Neural progenitor cell (in vitro differentiated cells): ENCODE results near the gene CRELD1. TPM values are rescaled to one million over a fixed set of nuclear protein-coding genes. Genes with fewer than 3 reads are reported as not detected.
A peak's percentile ranks its signal among the peaks of the same experiment; 100 is the strongest.

Experiments used
- DNase-seq: peaks from one replicate; pipeline ENCODE4 v3.0.0-alpha.2; 2016; ENCODE audit warnings: low spot score
- H2AFZ ChIP-seq: fragments of 200-600 bp; sonication (generic); replicated peaks from 2 replicates; pipeline ENCODE4 v1.6.1; 2016; ENCODE audit warnings: antibody characterized with exemption
- H3F3A ChIP-seq: fragments of 200-600 bp; sonication (generic); 2 replicates; pipeline ENCODE4 v1.6.1; 2016; ENCODE audit warnings: antibody characterized with exemption, low read depth
- H3K27ac ChIP-seq: fragments of 200-600 bp; sonication (generic); 2 replicates; pipeline ENCODE4 v1.5.1; 2016; ENCODE audit warnings: mild to moderate bottlenecking
- H3K27me3 ChIP-seq: fragments of 200-600 bp; sonication (generic); 2 replicates; pipeline ENCODE4 v1.6.1; 2016; ENCODE audit warnings: mild to moderate bottlenecking, moderate library complexity
- H3K36me3 ChIP-seq: fragments of 200-600 bp; sonication (generic); 2 replicates; pipeline ENCODE4 v1.5.1; 2016
- H3K4me1 ChIP-seq: fragments of 200-600 bp; sonication (generic); 2 replicates; pipeline ENCODE4 v1.6.1; 2016; ENCODE audit warnings: mixed run types
- H3K4me2 ChIP-seq: fragments of 200-600 bp; sonication (generic); 2 replicates; pipeline ENCODE4 v1.6.1; 2016
- H3K4me3 ChIP-seq: fragments of 200-600 bp; sonication (generic); 2 replicates; pipeline ENCODE4 v1.5.1; 2016
- H3K79me2 ChIP-seq: fragments of 200-600 bp; sonication (generic); 2 replicates; pipeline ENCODE4 v1.6.1; 2016; ENCODE audit warnings: low read depth
- H3K9ac ChIP-seq: fragments of 200-600 bp; sonication (generic); 2 replicates; pipeline ENCODE4 v1.6.1; 2016
- H3K9me3 ChIP-seq: fragments of 200-600 bp; sonication (generic); 2 replicates; pipeline ENCODE4 v1.5.1; 2016; ENCODE audit warnings: low read depth
- H4K20me1 ChIP-seq: fragments of 200-600 bp; sonication (generic); 2 replicates; pipeline ENCODE4 v1.6.1; 2016; ENCODE audit warnings: low read depth
- H3K27ac Mint-ChIP-seq: 3 replicates; pipeline ENCODE4 v1.8.0; 2021; ENCODE audit warnings: mixed read lengths
- H3K27me3 Mint-ChIP-seq: 2 replicates; pipeline ENCODE4 v1.8.0; 2022; ENCODE audit warnings: low read depth, mild to moderate bottlenecking, inconsistent platforms, moderate library complexity, mixed read lengths; ENCODE audit not compliant: insufficient read depth
- H3K36me3 Mint-ChIP-seq: 3 replicates; pipeline ENCODE4 v1.8.0; 2021; ENCODE audit warnings: mixed read lengths
- H3K4me1 Mint-ChIP-seq: 3 replicates; pipeline ENCODE4 v1.8.0; 2021; ENCODE audit warnings: mixed read lengths
- H3K4me3 Mint-ChIP-seq: 3 replicates; pipeline ENCODE4 v1.8.0; 2021; ENCODE audit warnings: mild to moderate bottlenecking, moderate library complexity, mixed read lengths
- H3K9me3 Mint-ChIP-seq: 3 replicates; pipeline ENCODE4 v1.8.0; 2020; ENCODE audit warnings: mixed read lengths
- CTCF ChIP-seq: fragments of 200-600 bp; sonication (generic); IDR thresholded peaks from 2 replicates; pipeline ENCODE4 v1.5.1; 2017; ENCODE audit warnings: antibody characterized with exemption, mild to moderate bottlenecking
- EZH2 ChIP-seq: fragments of 200-600 bp; sonication (generic); IDR thresholded peaks from 2 replicates; pipeline ENCODE4 v1.6.1; 2017; ENCODE audit warnings: antibody characterized with exemption, mild to moderate bottlenecking, moderate library complexity
- EZH2phosphoT487 ChIP-seq: fragments of 200-600 bp; sonication (generic); IDR thresholded peaks from 2 replicates; pipeline ENCODE4 v1.6.1; 2017; ENCODE audit warnings: antibody characterized with exemption
- total RNA-seq: library from RNA; depleted of rRNA; stranded (reverse); fragments of >200 nt; gene quantifications from 2 replicates; pipeline ENCODE4 v1.2.3, GENCODE V29; 2015; ENCODE audit warnings: low replicate concordance

CRELD1 gene
- total RNA-seq, 1 donor from 2014 or later = 14.1 TPM

- H3K9ac ChIP-seq = no peak overlapping the region
- H3K27me3 ChIP-seq = peaks cover 5% of the 10 kb centered on the region
- peak overlapping the region; percentile 59 for H3K4me3 ChIP-seq
- no peak for TF ChIP-seq CTCF
- no peak for TF ChIP-seq EZH2phosphoT487
- TF ChIP-seq EZH2 = no peak
- peaks cover 9% of the 10 kb centered on the region for H3K27me3 Mint-ChIP-seq
- H3K27ac Mint-ChIP-seq = no peak overlapping the region
- H3K4me2 ChIP-seq = no peak overlapping the region
- H3K36me3 ChIP-seq = no peaks in the 10 kb centered on the region
- no peaks in the 10 kb centered on the region for H3K9me3 Mint-ChIP-seq
- H3K79me2 ChIP-seq = no peaks in the 10 kb centered on the region
- H3K4me1 Mint-ChIP-seq = no peaks in the 10 kb centered on the region
- H4K20me1 ChIP-seq = peaks cover 12% of the 10 kb centered on the region
- no peak for DNase-seq
- no peak overlapping the region for H3K27ac ChIP-seq
- peaks cover 23% of the 10 kb centered on the region for H3F3A ChIP-seq
- H3K4me3 Mint-ChIP-seq = peak overlapping the region; percentile 72
- no peaks in the 10 kb centered on the region for H3K9me3 ChIP-seq
- H2AFZ ChIP-seq = no peak overlapping the region
- H3K4me1 ChIP-seq = peaks cover 6% of the 10 kb centered on the region
- peaks cover 6% of the 10 kb centered on the region for H3K36me3 Mint-ChIP-seq
Measured at GRCh38 chr3:9945358-9945757, 11.7 kb downstream of the CRELD1 start.

- Histone ChIP-seq H3K9ac (no peak overlapping the region), H3K27me3 (peaks cover 5% of the 10 kb centered on the region), H3K4me2 (peak overlapping the region; percentile 91), H2AFZ (peak overlapping the region; percentile 85), H4K20me1 (peaks cover 16% of the 10 kb centered on the region), H3F3A (peaks cover 26% of the 10 kb centered on the region), H3K9me3 (no peaks in the 10 kb centered on the region), H3K36me3 (no peaks in the 10 kb centered on the region), H3K4me3 (peak overlapping the region; percentile 59), H3K79me2 (no peaks in the 10 kb centered on the region), H3K27ac (no peak overlapping the region), H3K4me1 (peaks cover 8% of the 10 kb centered on the region)
- Mint-ChIP-seq H3K27ac (no peak overlapping the region), H3K4me1 (no peaks in the 10 kb centered on the region), H3K27me3 (peaks cover 9% of the 10 kb centered on the region), H3K4me3 (peak overlapping the region; percentile 83), H3K36me3 (peaks cover 3% of the 10 kb centered on the region), H3K9me3 (no peaks in the 10 kb centered on the region)
- TF ChIP-seq EZH2phosphoT487 (no peak), CTCF (peak; percentile 71), EZH2 (no peak)
- peak; percentile 95 for DNase-seq
Measured at GRCh38 chr3:9946112-9947024, 12.7 kb downstream of the CRELD1 start.

- Mint-ChIP-seq H3K4me3 (no peak overlapping the region), H3K9me3 (no peaks in the 10 kb centered on the region), H3K27ac (no peak overlapping the region), H3K4me1 (peaks cover 2% of the 10 kb centered on the region), H3K27me3 (peaks cover 7% of the 10 kb centered on the region), H3K36me3 (peaks cover under 1% of the 10 kb centered on the region)
- H3K9me3 ChIP-seq = no peaks in the 10 kb centered on the region
- H3K4me1 ChIP-seq = peaks cover 10% of the 10 kb centered on the region
- peak; percentile 85 for DNase-seq
- peak overlapping the region; percentile 91 for H3K4me2 ChIP-seq
- peaks cover 5% of the 10 kb centered on the region for H3K27me3 ChIP-seq
- peaks cover 27% of the 10 kb centered on the region for H3F3A ChIP-seq
- H3K27ac ChIP-seq = no peak overlapping the region
- peaks cover 5% of the 10 kb centered on the region for H3K79me2 ChIP-seq
- H3K36me3 ChIP-seq = no peaks in the 10 kb centered on the region
- H4K20me1 ChIP-seq = peaks cover 21% of the 10 kb centered on the region
- no peak overlapping the region for H3K9ac ChIP-seq
- H2AFZ ChIP-seq = peak overlapping the region; percentile 85
- peak overlapping the region; percentile 59 for H3K4me3 ChIP-seq
- TF ChIP-seq EZH2phosphoT487 (no peak), CTCF (peak; percentile 55), EZH2 (no peak)
Measured at GRCh38 chr3:9947025-9947995, 13.7 kb downstream of the CRELD1 start.
